HG03045 (cell line): Measurements from ENCODE around the gene SSPN.
"Not testable (repeated sequence)": the region's sequence is repeated elsewhere in the genome, so short reads cannot be mapped to it uniquely, and the experiment has no call there.

Experiments
- ATAC-seq: cut with Tn5 transposase; IDR thresholded peaks from one replicate; pipeline ENCODE4 v1.9.1; 2021; ENCODE audit warnings: mild to moderate bottlenecking, moderate library complexity; ENCODE audit not compliant: unreplicated experiment

The SSPN gene

DNA sequence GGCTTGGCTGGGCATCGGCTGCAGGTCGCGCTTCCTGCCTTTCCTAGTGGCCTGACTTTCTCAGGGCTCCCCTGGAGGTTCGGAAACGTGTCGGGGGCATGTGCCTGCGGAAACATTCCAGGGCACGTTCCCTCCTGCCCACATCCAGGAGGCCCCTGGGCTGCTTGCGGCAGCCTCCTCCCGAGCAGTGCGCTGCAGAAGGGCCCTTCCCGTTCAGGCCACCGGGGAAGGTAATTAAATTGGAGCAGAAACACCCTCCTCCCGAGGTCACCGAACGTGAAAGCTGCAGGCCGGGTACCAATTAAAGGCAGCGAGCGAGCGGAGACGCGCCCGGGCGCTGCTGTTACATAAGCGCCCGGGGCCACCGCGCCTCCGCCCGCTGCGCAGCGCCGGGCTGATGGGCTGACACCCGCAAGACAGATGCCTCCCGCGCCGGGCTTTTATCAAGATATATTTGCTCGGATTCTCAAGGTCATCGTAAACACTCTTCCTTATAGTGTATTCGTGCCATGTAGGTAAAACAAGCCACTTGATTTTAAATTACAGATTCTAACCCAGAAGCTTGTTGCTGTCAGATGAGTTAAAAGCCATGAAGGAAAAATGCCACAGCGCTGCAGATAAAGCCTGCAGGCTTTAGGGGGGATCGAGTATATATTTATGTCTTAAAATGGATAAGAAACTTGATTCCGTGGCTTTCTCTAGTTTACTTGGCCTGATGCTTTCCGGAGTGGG is 31.4 kb downstream of the SSPN start:
- ATAC-seq: no peak

GRCh38 chr12:26227361-26227745 is 32.0 kb downstream of the SSPN start:
- no peak for ATAC-seq

GRCh38 chr12:26229910-26230309 is 34.5 kb downstream of the SSPN start:
- no peak for ATAC-seq

DNA sequence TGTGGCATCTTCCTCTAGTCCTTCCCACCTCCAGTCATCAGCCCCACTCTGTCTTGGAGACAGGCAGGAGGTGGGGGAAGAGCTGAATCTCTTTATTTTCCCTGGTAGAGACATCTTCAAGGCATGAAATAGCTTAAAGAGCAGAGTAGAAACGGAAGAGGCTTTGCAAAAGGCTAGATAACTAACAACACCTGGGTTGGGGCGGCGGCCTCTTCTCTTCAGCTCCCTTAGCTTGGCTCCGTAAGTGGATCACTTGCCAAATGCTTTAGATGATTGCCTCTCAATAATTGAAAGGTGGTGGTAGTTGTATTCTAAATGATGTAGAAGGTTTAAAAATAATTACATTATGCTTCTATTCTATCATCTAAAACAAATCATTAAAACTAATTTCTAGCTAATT is 36.1 kb downstream of the SSPN start:
- ATAC-seq: no peak

- no peak for ATAC-seq
These were observed 36.5 kb downstream of the SSPN start for GRCh38 chr12:26231921-26232320.

- ATAC-seq: no peak
These were observed 38.3 kb downstream of the SSPN start for GRCh38 chr12:26233631-26234030.

- not testable (repeated sequence) for ATAC-seq
These were observed 40.1 kb downstream of the SSPN start for GRCh38 chr12:26235465-26235864.

DNA sequence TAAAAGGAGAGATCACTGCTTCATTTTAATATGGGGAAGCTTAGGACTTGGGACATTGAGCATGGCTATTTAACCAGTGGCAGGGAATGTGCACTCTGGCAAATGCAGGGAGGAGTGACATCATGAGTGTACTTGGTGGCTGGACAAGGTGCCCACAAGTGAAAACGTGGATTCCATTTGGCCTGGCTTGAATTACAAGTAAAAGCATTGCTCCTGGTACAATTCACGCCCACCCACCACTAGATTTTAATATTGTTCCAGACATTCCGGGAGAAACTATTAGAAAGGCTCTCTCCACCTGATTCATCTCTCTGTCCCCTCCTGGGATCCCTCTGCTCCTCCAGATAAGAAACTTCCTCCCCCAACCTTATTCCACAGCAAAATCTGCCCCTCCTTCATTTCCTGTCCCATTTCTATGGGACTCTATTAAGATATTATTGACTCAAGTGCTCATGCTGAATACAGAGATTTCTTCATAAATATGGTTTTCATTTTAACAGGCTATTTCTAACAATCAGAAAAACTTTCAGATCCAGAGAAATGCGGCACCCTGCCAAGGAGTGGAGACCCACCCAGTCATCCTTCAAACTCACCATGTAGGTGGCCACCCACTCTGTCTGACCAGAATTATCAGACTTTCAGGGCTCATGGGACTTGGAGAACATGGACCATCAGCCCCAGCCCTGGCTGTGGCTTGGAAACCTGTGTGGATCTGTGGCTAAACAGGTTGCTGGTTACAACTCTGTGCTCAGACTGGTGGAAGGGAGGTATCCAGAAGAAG is 43.2 kb downstream of the SSPN start:
- ATAC-seq: no peak

- no peak for ATAC-seq
These were observed 43.9 kb downstream of the SSPN start for GRCh38 chr12:26239122-26239851.

GRCh38 chr12:26239852-26240815 is 44.8 kb downstream of the SSPN start:
- no peak for ATAC-seq

GRCh38 chr12:26241080-26241479 is 45.7 kb downstream of the SSPN start:
- ATAC-seq: no peak

DNA sequence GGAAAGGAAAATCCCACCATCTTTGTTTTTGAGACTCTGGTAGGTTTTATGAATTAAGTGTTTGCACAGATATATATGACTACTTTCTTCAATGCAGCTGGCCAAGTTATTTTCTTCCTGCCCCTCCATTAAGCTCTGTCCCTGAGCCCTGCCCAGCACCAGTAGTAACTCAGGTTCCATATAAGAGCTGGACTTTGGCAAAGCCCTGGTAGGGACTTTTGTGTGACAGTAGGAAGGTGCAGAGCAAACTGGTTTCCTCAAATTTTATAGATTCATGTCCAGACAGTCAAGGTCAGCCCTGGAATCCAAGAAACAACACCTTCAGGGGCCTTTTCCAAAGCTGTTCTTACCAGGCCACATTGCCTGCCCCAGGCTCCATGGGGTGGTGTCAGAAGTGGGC is 47.3 kb downstream of the SSPN start:
- no peak for ATAC-seq

- no peak for ATAC-seq
These were observed 49.1 kb downstream of the SSPN start for GRCh38 chr12:26244503-26244902.

GRCh38 chr12:26245175-26245942 is 50.0 kb downstream of the SSPN start:
- ATAC-seq: no peak

DNA sequence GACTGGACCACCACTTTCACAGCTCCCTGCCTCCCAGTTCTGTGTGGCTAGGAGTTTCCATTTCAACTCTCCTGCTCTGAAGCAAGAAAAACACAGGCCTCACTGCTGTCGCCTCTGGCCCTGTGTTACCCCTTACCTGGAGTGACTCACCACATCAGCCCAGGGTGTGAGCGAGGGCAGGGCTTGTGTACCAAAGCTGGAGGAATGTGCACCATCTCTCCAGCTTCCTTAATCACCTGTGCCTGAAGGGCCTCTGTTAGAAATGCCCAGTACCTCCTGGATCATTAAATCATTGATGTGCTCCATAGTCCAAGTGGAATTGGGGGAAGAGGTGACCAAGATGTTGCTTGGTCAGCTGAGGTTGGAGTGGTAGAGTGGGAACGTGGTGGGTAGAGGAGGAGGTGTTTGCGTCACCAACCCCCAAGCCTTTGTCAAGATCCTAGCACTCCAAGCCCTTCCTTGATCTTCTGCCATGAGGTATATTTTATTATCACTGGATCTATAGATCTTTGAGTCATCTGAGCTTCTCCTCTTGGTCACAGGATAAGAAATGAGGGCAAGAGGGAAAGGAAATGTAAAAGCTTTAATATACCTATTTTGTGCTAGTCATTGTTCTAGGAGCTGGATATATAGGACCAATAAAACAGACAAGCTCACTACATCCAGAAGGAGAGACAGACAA is 51.3 kb downstream of the SSPN start:
- ATAC-seq: no peak

GRCh38 chr12:26247873-26248272 is 52.5 kb downstream of the SSPN start:
- ATAC-seq: no peak

DNA sequence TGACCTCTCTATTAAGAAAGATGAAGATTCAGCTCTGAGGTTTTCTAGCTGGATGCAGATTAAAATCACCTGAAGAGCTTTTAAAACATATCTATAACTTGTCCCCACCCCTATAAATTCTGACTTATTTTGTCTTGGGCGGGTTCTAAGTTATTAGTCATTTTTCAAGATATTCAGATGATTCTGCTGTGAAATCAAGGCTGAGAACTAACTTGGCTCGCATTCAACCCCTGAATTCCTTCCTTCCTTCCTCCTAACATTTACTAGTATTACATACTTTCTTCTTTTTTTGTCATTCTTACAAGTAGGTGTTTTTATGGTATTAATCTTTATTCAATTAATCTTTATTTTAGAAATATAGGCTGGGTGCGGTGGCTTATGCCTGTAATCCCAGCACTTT is 55.4 kb downstream of the SSPN start:
- ATAC-seq: no peak

DNA sequence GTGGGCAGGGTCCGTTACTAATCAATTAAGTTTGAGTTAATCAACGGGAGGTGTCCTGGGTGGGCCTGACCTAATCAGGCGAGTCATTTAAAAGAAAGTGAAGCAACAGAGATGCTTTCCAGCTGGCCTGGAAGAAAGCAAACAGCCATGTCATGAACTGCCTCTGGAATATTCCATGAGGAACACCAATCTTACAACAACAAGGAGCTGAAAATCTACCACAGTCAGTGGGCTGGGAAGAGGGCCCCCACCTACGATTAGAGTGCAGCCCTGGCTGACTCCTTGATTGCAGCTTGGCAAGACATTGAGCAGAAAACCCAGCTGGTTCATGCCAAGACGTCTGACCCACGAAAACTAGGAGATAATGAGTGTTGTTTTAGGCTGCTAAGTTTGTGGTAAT is 56.2 kb downstream of the SSPN start:
- ATAC-seq: no peak

DNA sequence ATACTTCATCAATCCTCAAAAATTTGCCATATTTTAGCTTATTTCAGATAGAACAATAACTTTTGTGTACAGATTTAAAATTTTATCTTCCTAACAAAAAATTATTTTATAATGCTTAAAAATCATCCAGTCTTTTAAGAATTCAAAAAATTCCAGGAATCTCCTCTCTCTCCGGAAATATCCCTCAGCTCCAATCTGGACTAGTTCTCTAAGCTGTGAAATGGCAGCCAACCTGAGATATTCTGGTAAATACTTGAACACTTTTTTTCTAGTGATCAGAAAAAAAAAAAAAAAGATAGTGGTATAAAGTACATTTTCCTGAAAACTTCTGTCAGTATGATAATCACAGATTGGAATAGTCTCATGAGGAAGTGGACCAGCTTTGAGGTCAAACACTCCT is 57.6 kb downstream of the SSPN start:
- no peak for ATAC-seq
